CD14-positive monocyte (primary cell): ENCODE results near the gene CYP4F12. TPM values are rescaled to one million over a fixed set of nuclear protein-coding genes. Genes with fewer than 3 reads are reported as not detected.
A peak's percentile ranks its signal among the peaks of the same experiment; 100 is the strongest.

Experiments
- DNase-seq, 3 donors: peaks; one replicate each; pipeline ENCODE4 v3.0.0-alpha.2; 2011 to 2022
- H2AFZ ChIP-seq: 2 replicates; pipeline ENCODE4 v1.6.0; 2012; ENCODE audit warnings: mild to moderate bottlenecking, low read depth, low read length, inconsistent platforms; ENCODE audit not compliant: insufficient read depth, poor library complexity, severe bottlenecking
- H3K27ac ChIP-seq, 2 donors: 1 replicate in 1 of 2; 2 replicates in 1 of 2; pipeline ENCODE4 v1.5.1; 2012 to 2013; ENCODE audit warnings: low read length in 2 of 2, control low read depth in 1 of 2, inconsistent platforms in 1 of 2, low read depth in 1 of 2, mild to moderate bottlenecking in 1 of 2
- H3K27me3 ChIP-seq, 2 donors: one replicate each; pipeline versions ENCODE4 v1.6.0 to v1.6.1; 2011 to 2013; ENCODE audit warnings: low read length in 2 of 2; ENCODE audit not compliant: control insufficient read depth in 2 of 2, insufficient read depth in 2 of 2
- H3K36me3 ChIP-seq, 2 donors: replicated peaks in 1 of 2; 1 replicate in 1 of 2; 2 replicates in 1 of 2; pipeline versions ENCODE4 v1.5.1 to v1.6.1; 2012 to 2013; ENCODE audit warnings: low read length in 2 of 2, control low read depth in 1 of 2, inconsistent platforms in 1 of 2, mild to moderate bottlenecking in 1 of 2; ENCODE audit not compliant: insufficient read depth in 2 of 2, control insufficient read depth in 1 of 2
- H3K4me1 ChIP-seq, 2 donors: 1 replicate in 1 of 2; 2 replicates in 1 of 2; pipeline versions ENCODE4 v1.5.1 to v1.6.1; 2012 to 2013; ENCODE audit warnings: low read length in 2 of 2, control low read depth in 1 of 2, inconsistent platforms in 1 of 2, mild to moderate bottlenecking in 1 of 2, moderate library complexity in 1 of 2; ENCODE audit not compliant: insufficient read depth in 2 of 2, control insufficient read depth in 1 of 2
- H3K4me2 ChIP-seq: replicated peaks from 2 replicates; pipeline ENCODE3; 2012; ENCODE audit warnings: low read length, moderate library complexity, mild to moderate bottlenecking; ENCODE audit not compliant: poor library complexity, severe bottlenecking; ENCODE audit errors: extremely low read depth
- H3K4me3 ChIP-seq, 3 experiments: fragments of 200-600 bp in 1 of 3; sonication (generic) in 1 of 3; replicated peaks in 1 of 3; 1 replicate in 2 of 3; 2 replicates in 1 of 3; pipeline ENCODE4 v1.5.1; 2011 to 2013; ENCODE audit warnings: low read length in 3 of 3, mild to moderate bottlenecking in 3 of 3, control low read depth in 2 of 3, low read depth in 2 of 3, inconsistent platforms in 1 of 3, moderate library complexity in 1 of 3
- H3K79me2 ChIP-seq: 2 replicates; pipeline ENCODE4 v1.6.0; 2012; ENCODE audit warnings: mild to moderate bottlenecking, control low read depth, inconsistent platforms, low read length, moderate library complexity; ENCODE audit not compliant: insufficient read depth
- H3K9ac ChIP-seq: 2 replicates; pipeline ENCODE4 v1.6.0; 2017; ENCODE audit warnings: low read length, mild to moderate bottlenecking; ENCODE audit not compliant: insufficient read depth, poor library complexity, severe bottlenecking
- H3K9me3 ChIP-seq, 2 donors: replicated peaks in 1 of 2; 1 replicate in 1 of 2; 2 replicates in 1 of 2; pipeline versions ENCODE4 v1.5.1 to v1.6.1; 2012 to 2013; ENCODE audit warnings: low read length in 2 of 2, control low read depth in 1 of 2; ENCODE audit not compliant: control insufficient read depth in 1 of 2, insufficient read depth in 1 of 2
- H4K20me1 ChIP-seq: 2 replicates; pipeline ENCODE4 v1.6.0; 2012; ENCODE audit warnings: mild to moderate bottlenecking, low read length, control low read depth, moderate library complexity; ENCODE audit not compliant: insufficient read depth
- H3K27ac Mint-ChIP-seq, 7 donors: one replicate each; pipeline ENCODE4 v1.8.0; 2020; ENCODE audit warnings: mild to moderate bottlenecking in 7 of 7, mixed read lengths in 7 of 7, moderate library complexity in 6 of 7, inconsistent platforms in 2 of 7
- H3K27me3 Mint-ChIP-seq, 3 donors: one replicate each; pipeline ENCODE4 v1.8.0; 2021 to 2022; ENCODE audit warnings: low read depth in 3 of 3, mild to moderate bottlenecking in 3 of 3, mixed read lengths in 3 of 3, moderate library complexity in 3 of 3, inconsistent platforms in 1 of 3
- H3K36me3 Mint-ChIP-seq, 2 donors: one replicate each; pipeline ENCODE4 v1.8.0; 2020; ENCODE audit warnings: mixed read lengths in 2 of 2, inconsistent platforms in 1 of 2, mild to moderate bottlenecking in 1 of 2
- H3K4me1 Mint-ChIP-seq: one replicate; pipeline ENCODE4 v1.8.0; 2020; ENCODE audit warnings: mild to moderate bottlenecking, mixed read lengths
- H3K4me3 Mint-ChIP-seq, 2 donors: one replicate each; pipeline ENCODE4 v1.8.0; 2020; ENCODE audit warnings: mild to moderate bottlenecking in 2 of 2, mixed read lengths in 2 of 2, moderate library complexity in 1 of 2
- H3K9me3 Mint-ChIP-seq, 7 donors: one replicate each; pipeline ENCODE4 v1.8.0; 2020 to 2022; ENCODE audit warnings: mixed read lengths in 7 of 7, mild to moderate bottlenecking in 6 of 7, moderate library complexity in 6 of 7, inconsistent platforms in 2 of 7
- WGBS: methylation state at CpG from one replicate; pipeline ENCODE4 v1.1.5; 2013; ENCODE audit warnings: missing lambda C conversion rate; ENCODE audit not compliant: insufficient coverage; 5-methylcytosine and 5-hydroxymethylcytosine counted together
- intact Hi-C, 2 donors: fragments of 100-400 bp; cut with micrococcal nuclease; formaldehyde crosslinking; loops; one replicate each; pipeline versions ENCODE4 v1.15.0 to v1.15.1; 2023
- polyA plus RNA-seq, 3 donors: library from polyadenylated mRNA; depleted of rRNA in 1 of 3; unstranded in 2 of 3; stranded (reverse) in 1 of 3; fragments of 300-500 nt in 2 of 3; fragments of >200 nt in 1 of 3; fragmentation: Illumina TruSeq in 2 of 3; gene quantifications; 1 replicate in 2 of 3; 2 replicates in 1 of 3; pipeline ENCODE4 v1.2.3, GENCODE V29; 2012 to 2021
- TF ChIP-seq, protein P1 (sequence below): fragments of 200-600 bp; IDR thresholded peaks from one replicate; pipeline ENCODE4 v1.8.0; 2022; ENCODE audit warnings: antibody characterized with exemption, mild to moderate bottlenecking

The CYP4F12 gene
- polyA plus RNA-seq, 3 donors, result 0.09 TPM; not detected in 2

DNA sequence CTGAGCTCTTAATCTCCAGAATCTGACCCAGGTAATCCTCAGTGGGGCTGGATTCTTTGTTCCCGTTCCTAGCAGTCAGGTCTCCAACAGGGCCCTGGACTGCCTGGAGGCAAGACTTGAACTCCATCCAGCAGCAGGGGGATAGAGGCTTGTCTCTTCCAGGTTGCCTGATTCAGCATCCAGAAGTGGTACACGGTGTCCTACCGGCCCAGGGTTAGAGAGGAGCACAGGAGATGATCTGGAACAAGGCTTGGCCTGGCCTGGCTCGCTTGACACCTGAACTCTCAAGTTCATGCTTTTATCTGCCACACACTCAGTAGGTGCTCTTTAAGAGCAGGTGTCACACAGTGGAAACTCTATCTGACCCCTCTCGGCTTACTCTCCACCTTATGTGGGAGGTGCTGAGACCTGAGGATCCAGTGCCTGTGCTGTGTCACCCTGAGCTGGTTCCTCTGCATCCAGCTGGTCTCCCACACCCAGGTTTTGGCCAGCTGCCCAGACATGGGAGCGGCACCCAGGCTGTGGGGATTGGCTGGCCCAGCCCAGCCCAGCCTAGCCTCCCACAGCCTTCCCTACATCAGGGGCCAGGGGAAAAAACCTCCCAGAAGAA, 32.5 kb upstream of the CYP4F12 start, which contains the start of gene CYP4F3:
Gene CYP4F3 (plus strand): TSS at position 604 of the 610 bp plus-strand sequence. CDS start 519 bp downstream, outside the sequence.
- Histone ChIP-seq H3K27ac (peak within 1 kb of the TSS in 1 of 2 donors; percentile 30), H3K36me3 (no peaks in the 10 kb centered on the region), H3K9ac (peak within 1 kb of the TSS; percentile 6), H4K20me1 (no peaks in the 10 kb centered on the region), H3K4me3 (peak within 1 kb of the TSS in 1 of 3 experiments; percentile 28), H2AFZ (no peak within 1 kb of the TSS), H3K27me3 (no peaks in the 10 kb centered on the region), H3K9me3 (no peaks in the 10 kb centered on the region), H3K79me2 (no peaks in the 10 kb centered on the region), H3K4me1 (peaks cover 39 to 40% of the 10 kb centered on the region in 2 donors), H3K4me2 (peak within 1 kb of the TSS; percentile 15)
- intact Hi-C loops, result no loop called here
- Mint-ChIP-seq H3K9me3 (peaks cover 0 to 4% (median 0%) of the 10 kb centered on the region in 7 donors), H3K27ac (peak within 1 kb of the TSS; percentile 43 to 91 (median 66)), H3K36me3 (peaks cover 0 to 3% of the 10 kb centered on the region in 2 donors), H3K4me1 (peaks cover 47% of the 10 kb centered on the region), H3K4me3 (peak within 1 kb of the TSS; percentile 43 to 51), H3K27me3 (peaks cover 0 to 2% (median under 1%) of the 10 kb centered on the region in 3 donors)
- peak; percentile 15 to 40 (median 31) for DNase-seq
- WGBS, result 94% methylated on average over 3 of the region's 6 CpGs
- TF ChIP-seq, protein P1, sequence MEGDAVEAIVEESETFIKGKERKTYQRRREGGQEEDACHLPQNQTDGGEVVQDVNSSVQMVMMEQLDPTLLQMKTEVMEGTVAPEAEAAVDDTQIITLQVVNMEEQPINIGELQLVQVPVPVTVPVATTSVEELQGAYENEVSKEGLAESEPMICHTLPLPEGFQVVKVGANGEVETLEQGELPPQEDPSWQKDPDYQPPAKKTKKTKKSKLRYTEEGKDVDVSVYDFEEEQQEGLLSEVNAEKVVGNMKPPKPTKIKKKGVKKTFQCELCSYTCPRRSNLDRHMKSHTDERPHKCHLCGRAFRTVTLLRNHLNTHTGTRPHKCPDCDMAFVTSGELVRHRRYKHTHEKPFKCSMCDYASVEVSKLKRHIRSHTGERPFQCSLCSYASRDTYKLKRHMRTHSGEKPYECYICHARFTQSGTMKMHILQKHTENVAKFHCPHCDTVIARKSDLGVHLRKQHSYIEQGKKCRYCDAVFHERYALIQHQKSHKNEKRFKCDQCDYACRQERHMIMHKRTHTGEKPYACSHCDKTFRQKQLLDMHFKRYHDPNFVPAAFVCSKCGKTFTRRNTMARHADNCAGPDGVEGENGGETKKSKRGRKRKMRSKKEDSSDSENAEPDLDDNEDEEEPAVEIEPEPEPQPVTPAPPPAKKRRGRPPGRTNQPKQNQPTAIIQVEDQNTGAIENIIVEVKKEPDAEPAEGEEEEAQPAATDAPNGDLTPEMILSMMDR, result no peak

DNA sequence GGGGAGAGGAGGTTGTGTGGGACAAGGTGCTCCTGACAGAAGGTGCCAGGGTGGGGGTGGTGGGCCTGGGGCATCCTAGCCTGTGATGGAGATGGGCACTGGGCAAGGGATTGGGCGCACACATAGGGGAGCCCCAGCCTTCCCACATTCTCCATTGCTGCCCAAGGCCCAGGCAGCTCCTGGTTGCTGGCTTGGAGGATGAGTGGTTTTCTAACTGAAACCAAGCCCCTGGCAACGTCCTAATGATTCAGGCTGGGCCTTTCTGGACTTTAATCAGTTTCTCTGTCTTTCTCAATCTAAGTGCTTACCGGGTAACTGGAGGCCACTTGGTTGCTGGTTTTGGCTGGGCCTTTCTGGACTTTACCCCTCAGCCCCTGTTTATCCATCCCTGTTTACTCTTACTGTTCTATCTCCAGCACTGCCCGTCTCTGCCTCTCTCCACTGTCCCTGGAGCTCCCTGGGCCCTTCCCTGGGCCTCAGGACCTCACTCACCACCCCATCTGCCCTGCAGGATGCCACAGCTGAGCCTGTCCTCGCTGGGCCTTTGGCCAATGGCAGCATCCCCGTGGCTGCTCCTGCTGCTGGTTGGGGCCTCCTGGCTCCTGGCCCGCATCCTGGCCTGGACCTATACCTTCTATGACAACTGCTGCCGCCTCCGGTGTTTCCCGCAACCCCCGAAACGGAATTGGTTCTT, 31.8 kb upstream of the CYP4F12 start:
- intact Hi-C loops, result no loop called here
- WGBS, result 64% methylated on average over 8 of the region's 12 CpGs
- Histone ChIP-seq H3K79me2 (no peaks in the 10 kb centered on the region), H3K4me2 (peak overlapping the region; percentile 15), H3K27me3 (no peaks in the 10 kb centered on the region), H3K27ac (peak overlapping the region in 1 of 2 donors; percentile 3), H2AFZ (no peak overlapping the region), H3K36me3 (no peaks in the 10 kb centered on the region), H3K4me1 (peaks cover 33 to 34% of the 10 kb centered on the region in 2 donors), H3K9me3 (no peaks in the 10 kb centered on the region), H4K20me1 (no peaks in the 10 kb centered on the region), H3K4me3 (peak overlapping the region in 1 of 3 experiments; percentile 28), H3K9ac (peak overlapping the region; percentile 6)
- H3K27me3 Mint-ChIP-seq, result peaks cover 0 to 3% (median 2%) of the 10 kb centered on the region in 3 donors
- H3K27ac Mint-ChIP-seq, result peak overlapping the region in 6 of 7 donors; percentile 36 to 69 (median 57)
- peaks cover 0 to 4% (median 0%) of the 10 kb centered on the region in 7 donors for H3K9me3 Mint-ChIP-seq
- no peak for DNase-seq
- peak overlapping the region; percentile 43 to 51 for H3K4me3 Mint-ChIP-seq
- TF ChIP-seq, protein P1, result no peak
- H3K4me1 Mint-ChIP-seq, result peaks cover 40% of the 10 kb centered on the region
- peaks cover 0 to 8% of the 10 kb centered on the region in 2 donors for H3K36me3 Mint-ChIP-seq
